ENCODE results near the gene EPC2. TPM values are rescaled to one million over a fixed set of nuclear protein-coding genes. Genes with fewer than 3 reads are reported as not detected.
"Not testable (repeated sequence)": the region's sequence is repeated elsewhere in the genome, so short reads cannot be mapped to it uniquely, and the experiment has no call there.

Gene EPC2
- total and polyA plus RNA-seq, 2 donors = 14.8 to 22.1 TPM

GRCh38 chr2:148646231-148646559 is 1.6 kb downstream of the EPC2 start:
- Histone ChIP-seq H3K4me1 (ENCODE audit: control insufficient read depth in 2 of 2, insufficient read depth in 2 of 2, low read length in 2 of 2) (peaks cover 4 to 7% of the 10 kb centered on the region in 2 donors), H3K27ac (ENCODE audit: low read depth in 1 of 2, low read length in 1 of 2) (peak overlapping the region; percentile 93 to 96)
- WGBS = 52% methylated on average over 4 of the region's 4 CpGs

GRCh38 chr2:148647711-148648110 is 3.2 kb downstream of the EPC2 start:
- WGBS = 98% methylated on average over 12 of the region's 12 CpGs
- not testable (repeated sequence) for H3K36me3 ChIP-seq (ENCODE audit: control insufficient read depth in 2 of 2, insufficient read depth in 2 of 2, low read length in 1 of 2); H3K27ac ChIP-seq (ENCODE audit: low read depth in 1 of 2, low read length in 1 of 2); DNase-seq (ENCODE audit: low read depth in 6 of 9, low spot score in 9 of 9); H3K9me3 ChIP-seq (ENCODE audit: control insufficient read depth in 2 of 2, insufficient read depth in 1 of 2, low read length in 1 of 2); H3K4me1 ChIP-seq (ENCODE audit: control insufficient read depth in 2 of 2, insufficient read depth in 2 of 2, low read length in 2 of 2); H3K4me3 ChIP-seq (ENCODE audit: low read length in 2 of 2)
- peaks cover 0 to 16% of the 10 kb centered on the region in 2 donors for H3K27me3 ChIP-seq (ENCODE audit: control insufficient read depth in 2 of 2, insufficient read depth in 1 of 2, low read length in 1 of 2)

More at GRCh38 chr2:148646231-148646559, 1.6 kb downstream of the EPC2 start:
- H3K36me3 ChIP-seq (ENCODE audit: control insufficient read depth in 2 of 2, insufficient read depth in 2 of 2, low read length in 1 of 2) = no peaks in the 10 kb centered on the region
- peak overlapping the region; percentile 75 to 80 for H3K4me3 ChIP-seq (ENCODE audit: low read length in 2 of 2)
- DNase-seq (ENCODE audit: low read depth in 6 of 9, low spot score in 9 of 9) = no peak
- H3K27me3 ChIP-seq (ENCODE audit: control insufficient read depth in 2 of 2, insufficient read depth in 1 of 2, low read length in 1 of 2) = peaks cover 3 to 24% of the 10 kb centered on the region in 2 donors
- no peaks in the 10 kb centered on the region for H3K9me3 ChIP-seq (ENCODE audit: control insufficient read depth in 2 of 2, insufficient read depth in 1 of 2, low read length in 1 of 2)

GRCh38 chr2:148649936-148650335 is 5.4 kb downstream of the EPC2 start:
- H3K27ac ChIP-seq (ENCODE audit: low read depth in 1 of 2, low read length in 1 of 2) = no peak overlapping the region
- peaks cover 3% of the 10 kb centered on the region in 2 donors for H3K4me1 ChIP-seq (ENCODE audit: control insufficient read depth in 2 of 2, insufficient read depth in 2 of 2, low read length in 2 of 2)
- H3K4me3 ChIP-seq (ENCODE audit: low read length in 2 of 2) = no peak overlapping the region
- no peak for DNase-seq (ENCODE audit: low read depth in 6 of 9, low spot score in 9 of 9)
- H3K9me3 ChIP-seq (ENCODE audit: control insufficient read depth in 2 of 2, insufficient read depth in 1 of 2, low read length in 1 of 2) = no peaks in the 10 kb centered on the region
- no peaks in the 10 kb centered on the region for H3K27me3 ChIP-seq (ENCODE audit: control insufficient read depth in 2 of 2, insufficient read depth in 1 of 2, low read length in 1 of 2)
- no peaks in the 10 kb centered on the region for H3K36me3 ChIP-seq (ENCODE audit: control insufficient read depth in 2 of 2, insufficient read depth in 2 of 2, low read length in 1 of 2)

GRCh38 chr2:148650881-148651280 is 6.3 kb downstream of the EPC2 start:
- no peak overlapping the region for H3K4me3 ChIP-seq (ENCODE audit: low read length in 2 of 2)
- no peaks in the 10 kb centered on the region for H3K36me3 ChIP-seq (ENCODE audit: control insufficient read depth in 2 of 2, insufficient read depth in 2 of 2, low read length in 1 of 2)
- H3K9me3 ChIP-seq (ENCODE audit: control insufficient read depth in 2 of 2, insufficient read depth in 1 of 2, low read length in 1 of 2) = no peaks in the 10 kb centered on the region
- DNase-seq (ENCODE audit: low read depth in 6 of 9, low spot score in 9 of 9) = no peak
- H3K4me1 ChIP-seq (ENCODE audit: control insufficient read depth in 2 of 2, insufficient read depth in 2 of 2, low read length in 2 of 2) = peaks cover 3% of the 10 kb centered on the region in 2 donors
- 88% methylated on average over 2 of the region's 2 CpGs for WGBS
- H3K27me3 ChIP-seq (ENCODE audit: control insufficient read depth in 2 of 2, insufficient read depth in 1 of 2, low read length in 1 of 2) = no peaks in the 10 kb centered on the region
- no peak overlapping the region for H3K27ac ChIP-seq (ENCODE audit: low read depth in 1 of 2, low read length in 1 of 2)

- no peak overlapping the region for H3K27ac ChIP-seq (ENCODE audit: low read depth in 1 of 2, low read length in 1 of 2)
- 82% methylated on average over 2 of the region's 2 CpGs for WGBS
- H3K4me3 ChIP-seq (ENCODE audit: low read length in 2 of 2) = no peak overlapping the region
- no peaks in the 10 kb centered on the region for H3K27me3 ChIP-seq (ENCODE audit: control insufficient read depth in 2 of 2, insufficient read depth in 1 of 2, low read length in 1 of 2)
- no peak for DNase-seq (ENCODE audit: low read depth in 6 of 9, low spot score in 9 of 9)
- no peaks in the 10 kb centered on the region for H3K36me3 ChIP-seq (ENCODE audit: control insufficient read depth in 2 of 2, insufficient read depth in 2 of 2, low read length in 1 of 2)
- H3K4me1 ChIP-seq (ENCODE audit: control insufficient read depth in 2 of 2, insufficient read depth in 2 of 2, low read length in 2 of 2) = peaks cover 3% of the 10 kb centered on the region in 2 donors
- no peaks in the 10 kb centered on the region for H3K9me3 ChIP-seq (ENCODE audit: control insufficient read depth in 2 of 2, insufficient read depth in 1 of 2, low read length in 1 of 2)
Measured at GRCh38 chr2:148651972-148652371, 7.4 kb downstream of the EPC2 start.

- Histone ChIP-seq H3K9me3 (ENCODE audit: control insufficient read depth in 2 of 2, insufficient read depth in 1 of 2, low read length in 1 of 2) (no peaks in the 10 kb centered on the region), H3K27me3 (ENCODE audit: control insufficient read depth in 2 of 2, insufficient read depth in 1 of 2, low read length in 1 of 2) (no peaks in the 10 kb centered on the region), H3K27ac (ENCODE audit: low read depth in 1 of 2, low read length in 1 of 2) (no peak overlapping the region), H3K36me3 (ENCODE audit: control insufficient read depth in 2 of 2, insufficient read depth in 2 of 2, low read length in 1 of 2) (no peaks in the 10 kb centered on the region), H3K4me1 (ENCODE audit: control insufficient read depth in 2 of 2, insufficient read depth in 2 of 2, low read length in 2 of 2) (peaks cover 3 to 8% of the 10 kb centered on the region in 2 donors), H3K4me3 (ENCODE audit: low read length in 2 of 2) (no peak overlapping the region)
- no peak for DNase-seq (ENCODE audit: low read depth in 6 of 9, low spot score in 9 of 9)
- 75% methylated on average over 2 of the region's 2 CpGs for WGBS
Measured at GRCh38 chr2:148653437-148653836, 8.9 kb downstream of the EPC2 start.

GRCh38 chr2:148654435-148654834 is 9.9 kb downstream of the EPC2 start:
- DNase-seq (ENCODE audit: low read depth in 6 of 9, low spot score in 9 of 9) = no peak
- WGBS = 97% methylated on average over 6 of the region's 6 CpGs
- peaks cover 3 to 8% of the 10 kb centered on the region in 2 donors for H3K4me1 ChIP-seq (ENCODE audit: control insufficient read depth in 2 of 2, insufficient read depth in 2 of 2, low read length in 2 of 2)
- H3K9me3 ChIP-seq (ENCODE audit: control insufficient read depth in 2 of 2, insufficient read depth in 1 of 2, low read length in 1 of 2) = no peaks in the 10 kb centered on the region
- H3K4me3 ChIP-seq (ENCODE audit: low read length in 2 of 2) = no peak overlapping the region
- no peaks in the 10 kb centered on the region for H3K36me3 ChIP-seq (ENCODE audit: control insufficient read depth in 2 of 2, insufficient read depth in 2 of 2, low read length in 1 of 2)
- no peak overlapping the region for H3K27ac ChIP-seq (ENCODE audit: low read depth in 1 of 2, low read length in 1 of 2)
- no peaks in the 10 kb centered on the region for H3K27me3 ChIP-seq (ENCODE audit: control insufficient read depth in 2 of 2, insufficient read depth in 1 of 2, low read length in 1 of 2)

- no peak for DNase-seq (ENCODE audit: low read depth in 6 of 9, low spot score in 9 of 9)
- Histone ChIP-seq H3K36me3 (ENCODE audit: control insufficient read depth in 2 of 2, insufficient read depth in 2 of 2, low read length in 1 of 2) (no peaks in the 10 kb centered on the region), H3K9me3 (ENCODE audit: control insufficient read depth in 2 of 2, insufficient read depth in 1 of 2, low read length in 1 of 2) (no peaks in the 10 kb centered on the region), H3K4me3 (ENCODE audit: low read length in 2 of 2) (no peak overlapping the region), H3K27ac (ENCODE audit: low read depth in 1 of 2, low read length in 1 of 2) (no peak overlapping the region), H3K27me3 (ENCODE audit: control insufficient read depth in 2 of 2, insufficient read depth in 1 of 2, low read length in 1 of 2) (no peaks in the 10 kb centered on the region), H3K4me1 (ENCODE audit: control insufficient read depth in 2 of 2, insufficient read depth in 2 of 2, low read length in 2 of 2) (peaks cover 3 to 8% of the 10 kb centered on the region in 2 donors)
- WGBS = 98% methylated on average over 1 of the region's 1 CpG
Measured at GRCh38 chr2:148656516-148656915, 12.0 kb downstream of the EPC2 start.

GRCh38 chr2:148658807-148659722 is 14.5 kb downstream of the EPC2 start:
- Histone ChIP-seq H3K27ac (ENCODE audit: low read depth in 1 of 2, low read length in 1 of 2) (no peak overlapping the region), H3K4me3 (ENCODE audit: low read length in 2 of 2) (no peak overlapping the region), H3K27me3 (ENCODE audit: control insufficient read depth in 2 of 2, insufficient read depth in 1 of 2, low read length in 1 of 2) (no peaks in the 10 kb centered on the region), H3K9me3 (ENCODE audit: control insufficient read depth in 2 of 2, insufficient read depth in 1 of 2, low read length in 1 of 2) (no peaks in the 10 kb centered on the region), H3K4me1 (ENCODE audit: control insufficient read depth in 2 of 2, insufficient read depth in 2 of 2, low read length in 2 of 2) (peaks cover 0 to 5% of the 10 kb centered on the region in 2 donors), H3K36me3 (ENCODE audit: control insufficient read depth in 2 of 2, insufficient read depth in 2 of 2, low read length in 1 of 2) (no peaks in the 10 kb centered on the region)
- 69% methylated on average over 2 of the region's 2 CpGs for WGBS
- peak in 1 of 9 donors; percentile 40 for DNase-seq (ENCODE audit: low read depth in 6 of 9, low spot score in 9 of 9)

Measured in thymus (tissue), 11 donors.